Stomach (tissue), 9 donors: ENCODE measurements around the gene RPTOR. TPM values are rescaled to one million over a fixed set of nuclear protein-coding genes. Genes with fewer than 3 reads are reported as not detected.
A peak's percentile ranks its signal among the peaks of the same experiment; 100 is the strongest.
"Not testable (repeated sequence)": the region's sequence is repeated elsewhere in the genome, so short reads cannot be mapped to it uniquely, and the experiment has no call there.

Source experiments
- DNase-seq, 2 donors: peaks; one replicate each; pipeline versions ENCODE4 v3.0.0 to v3.0.0-alpha.2; 2013 to 2019
- H3K27ac ChIP-seq, 5 donors: fragments of 200-600 bp in 4 of 5; sonication (generic) in 4 of 5; one replicate each; pipeline ENCODE4 v1.5.1; 2013 to 2019; ENCODE audit warnings: mild to moderate bottlenecking in 1 of 5, moderate library complexity in 1 of 5
- H3K27me3 ChIP-seq, 3 donors: fragments of 200-600 bp; sonication (generic); one replicate each; pipeline ENCODE4 v1.5.1; 2017 to 2019; ENCODE audit warnings: mixed run types in 1 of 3
- H3K36me3 ChIP-seq, 4 donors: fragments of 200-600 bp; sonication (generic); 1 replicate in 3 of 4; 2 replicates in 1 of 4; pipeline ENCODE4 v1.5.1; 2016 to 2019
- H3K4me1 ChIP-seq, 4 donors: fragments of 200-600 bp; sonication (generic); one replicate each; pipeline ENCODE4 v1.5.1; 2016 to 2019
- H3K4me3 ChIP-seq, 4 donors: fragments of 200-600 bp; sonication (generic) in 3 of 4; one replicate each; pipeline ENCODE4 v1.5.1; 2016 to 2019; ENCODE audit warnings: mild to moderate bottlenecking in 1 of 4
- H3K9me3 ChIP-seq, 4 donors: fragments of 200-600 bp; sonication (generic); one replicate each; pipeline ENCODE4 v1.5.1; 2016 to 2019
- CTCF ChIP-seq, 7 experiments: fragments of 450-650 bp in 4 of 7; fragments of 200-600 bp in 3 of 7; sonication (generic) in 3 of 7; IDR thresholded peaks; one replicate each; pipeline ENCODE4 v1.5.1; 2016 to 2019; ENCODE audit warnings: antibody characterized with exemption in 7 of 7, control low read depth in 2 of 7, mild to moderate bottlenecking in 1 of 7
- EP300 ChIP-seq: sonication (generic); formaldehyde crosslinking; IDR thresholded peaks from one replicate; pipeline ENCODE4 v1.6.1; 2017; ENCODE audit warnings: antibody characterized with exemption
- POLR2A ChIP-seq, 4 donors: fragments of 450-650 bp; IDR thresholded peaks; one replicate each; pipeline ENCODE4 v1.6.1; 2016; ENCODE audit warnings: antibody characterized with exemption in 4 of 4, control low read depth in 2 of 4, mild to moderate bottlenecking in 1 of 4, moderate library complexity in 1 of 4
- POLR2AphosphoS5 ChIP-seq, 3 donors: sonication (generic); formaldehyde crosslinking; IDR thresholded peaks; one replicate each; pipeline ENCODE4 v1.6.1; 2016; ENCODE audit warnings: antibody characterized with exemption in 3 of 3
- WGBS, 5 donors: extraction: QIAGEN DNeasy Blood & Tissue Kit in 3 of 5; methylation state at CpG; one replicate each; pipeline versions ENCODE4 v1.1.5 to v1.1.7; 2013 to 2018; 5-methylcytosine and 5-hydroxymethylcytosine counted together
- intact Hi-C: fragments of 100-400 bp; cut with DNase I; formaldehyde crosslinking; loops from one replicate; pipeline ENCODE4 v1.15.1; 2023; ENCODE audit warnings: low total_unique reads
- polyA plus RNA-seq, 3 donors: library from polyadenylated mRNA; stranded (reverse); fragments of 200-250 nt; gene quantifications; one replicate each; pipeline ENCODE4 v1.2.3, GENCODE V29; 2013
- total RNA-seq, 5 donors: library from RNA; depleted of rRNA; stranded (reverse); fragments of >200 nt; gene quantifications; one replicate each; pipeline versions ENCODE4 v1.1.0 to v1.2.3, GENCODE V29; 2014 to 2016
- donor health status: healthy with polysubstance abuse.
- donor health status: Bipolar disorder and iron deficiency.
- donor health status: healthy.

The RPTOR gene
- total and polyA plus RNA-seq, 8 donors, result 3.8 to 103 (median 19.3) TPM

- Histone ChIP-seq H3K36me3 (peaks cover 0 to 10% (median 9%) of the 10 kb centered on the region in 4 donors), H3K4me3 (no peak overlapping the region), H3K27ac (no peak overlapping the region), H3K27me3 (no peaks in the 10 kb centered on the region), H3K4me1 (peaks cover 0 to 8% (median 4%) of the 10 kb centered on the region in 4 donors), H3K9me3 (no peaks in the 10 kb centered on the region)
- intact Hi-C loops, result no loop called here
- DNase-seq, result no peak
- WGBS, 5 donors, result 82 to 92% (median 86%) methylated on average over 25 of the region's 25 CpGs
- TF ChIP-seq POLR2A (IDR thresholded peaks at IDR 0.05) (no peak), POLR2AphosphoS5 (IDR thresholded peaks at IDR 0.05) (no peak), EP300 (no peak), CTCF (IDR thresholded peaks at IDR 0.05) (no peak)
Measured at GRCh38 chr17:80621335-80621996, 76.8 kb downstream of the RPTOR start.

- DNase-seq, result no peak
- Histone ChIP-seq H3K4me3 (no peak overlapping the region), H3K9me3 (no peaks in the 10 kb centered on the region), H3K27me3 (no peaks in the 10 kb centered on the region), H3K36me3 (peaks cover 0 to 14% (median 13%) of the 10 kb centered on the region in 4 donors), H3K27ac (no peak overlapping the region), H3K4me1 (peaks cover 0 to 8% (median 4%) of the 10 kb centered on the region in 4 donors)
- intact Hi-C loops, result no loop called here
- 57 to 66% (median 58%) methylated on average over 3 of the region's 3 CpGs for WGBS, 5 donors
- TF ChIP-seq POLR2AphosphoS5 (IDR thresholded peaks at IDR 0.05) (no peak), POLR2A (IDR thresholded peaks at IDR 0.05) (no peak), EP300 (no peak), CTCF (IDR thresholded peaks at IDR 0.05) (no peak)
Measured at GRCh38 chr17:80621997-80622357, 77.3 kb downstream of the RPTOR start.

GRCh38 chr17:80624864-80625263 is 80.2 kb downstream of the RPTOR start:
- intact Hi-C loops, result no loop called here
- no peaks in the 10 kb centered on the region for H3K27me3 ChIP-seq
- peaks cover 0 to 21% (median 17%) of the 10 kb centered on the region in 4 donors for H3K36me3 ChIP-seq
- no peak overlapping the region for H3K4me3 ChIP-seq
- no peak overlapping the region for H3K27ac ChIP-seq
- no peaks in the 10 kb centered on the region for H3K9me3 ChIP-seq
- TF ChIP-seq EP300, result no peak
- no peak for TF ChIP-seq CTCF (IDR thresholded peaks at IDR 0.05)
- TF ChIP-seq POLR2AphosphoS5 (IDR thresholded peaks at IDR 0.05), result no peak
- TF ChIP-seq POLR2A (IDR thresholded peaks at IDR 0.05), result no peak
- peaks cover 0 to 8% (median 4%) of the 10 kb centered on the region in 4 donors for H3K4me1 ChIP-seq
- WGBS, 5 donors, result 89 to 94% (median 90%) methylated on average over 14 of the region's 14 CpGs
- DNase-seq, result no peak

- TF ChIP-seq EP300, result no peak
- intact Hi-C loops, result no loop called here
- no peaks in the 10 kb centered on the region for H3K27me3 ChIP-seq
- no peak overlapping the region for H3K4me3 ChIP-seq
- no peak overlapping the region for H3K27ac ChIP-seq
- no peaks in the 10 kb centered on the region for H3K9me3 ChIP-seq
- peak in 1 of 2 donors; percentile 51 for DNase-seq
- peaks cover 0 to 8% (median 4%) of the 10 kb centered on the region in 4 donors for H3K4me1 ChIP-seq
- WGBS, 5 donors, result 82 to 90% (median 84%) methylated on average over 14 of the region's 14 CpGs
- peaks cover 0 to 21% (median 17%) of the 10 kb centered on the region in 4 donors for H3K36me3 ChIP-seq
Measured at GRCh38 chr17:80625627-80626026, 81.0 kb downstream of the RPTOR start.

- WGBS, 5 donors, result 88 to 92% (median 90%) methylated on average over 7 of the region's 7 CpGs
- H3K4me3 ChIP-seq, intact Hi-C loops, H3K4me1 ChIP-seq, DNase-seq, H3K9me3 ChIP-seq, H3K27ac ChIP-seq, H3K27me3 ChIP-seq: not testable (repeated sequence)
- peaks cover 0 to 21% (median 19%) of the 10 kb centered on the region in 4 donors for H3K36me3 ChIP-seq
Measured at GRCh38 chr17:80628881-80629280, 84.2 kb downstream of the RPTOR start.
